Testis (tissue), 3 donors: ENCODE measurements around the gene VSTM1. TPM values are rescaled to one million over a fixed set of nuclear protein-coding genes. Genes with fewer than 3 reads are reported as not detected.
A peak's percentile ranks its signal among the peaks of the same experiment; 100 is the strongest.

Experiments used
- DNase-seq: peaks from one replicate; pipeline ENCODE4 v3.0.0-alpha.2; 2019
- H3K27ac ChIP-seq, 2 donors: fragments of 200-600 bp; sonication (generic); one replicate each; pipeline ENCODE4 v1.5.1; 2019
- H3K27me3 ChIP-seq: fragments of 200-600 bp; sonication (generic); one replicate; pipeline ENCODE4 v1.5.1; 2019
- H3K36me3 ChIP-seq: fragments of 200-600 bp; sonication (generic); one replicate; pipeline ENCODE4 v1.5.1; 2017; ENCODE audit warnings: low read depth; ENCODE audit errors: missing control alignments
- H3K4me1 ChIP-seq: fragments of 200-600 bp; sonication (generic); one replicate; pipeline ENCODE4 v1.5.1; 2019
- H3K4me3 ChIP-seq, 2 donors: fragments of 200-600 bp; sonication (generic); one replicate each; pipeline ENCODE4 v1.5.1; 2017 to 2019
- H3K9me3 ChIP-seq: fragments of 200-600 bp; sonication (generic); one replicate; pipeline ENCODE4 v1.5.1; 2017
- CTCF ChIP-seq, 3 experiments: fragments of 450-650 bp in 2 of 3; fragments of 200-600 bp in 1 of 3; sonication (generic) in 1 of 3; IDR thresholded peaks; one replicate each; pipeline ENCODE4 v1.5.1; 2016 to 2019; ENCODE audit warnings: antibody characterized with exemption in 3 of 3, mild to moderate bottlenecking in 2 of 3, moderate library complexity in 1 of 3
- POLR2A ChIP-seq: fragments of 450-650 bp; IDR thresholded peaks from one replicate; pipeline ENCODE4 v1.6.1; 2017; ENCODE audit warnings: antibody characterized with exemption, mild to moderate bottlenecking, moderate library complexity
- WGBS, 2 donors: methylation state at CpG; one replicate each; pipeline ENCODE4 v1.1.5; 2018; 5-methylcytosine and 5-hydroxymethylcytosine counted together
- intact Hi-C: fragments of 100-400 bp; cut with DNase I; formaldehyde crosslinking; loops from one replicate; pipeline ENCODE4 v1.15.1; 2023; ENCODE audit warnings: low total_unique reads
- polyA plus RNA-seq: library from polyadenylated mRNA; stranded (reverse); fragments of 350-450 nt; fragmentation: Illumina TruSeq; extraction: RNeasy Lipid Tissue Mini Kit (QIAGEN cat#74804); gene quantifications from one replicate; pipeline ENCODE4 v1.2.3, GENCODE V29; 2014; ENCODE audit warnings: low read depth, low replicate concordance; ENCODE audit not compliant: insufficient read depth
- total RNA-seq, 2 donors: library from RNA; depleted of rRNA; stranded (reverse); fragments of >200 nt; gene quantifications; one replicate each; pipeline ENCODE4 v1.2.3, GENCODE V29; 2016

Gene VSTM1
- total and polyA plus RNA-seq, 3 donors from 2014 or later = 1.4 TPM; not detected in 2

GRCh38 chr19:54106716-54107115, 43.0 kb upstream of the VSTM1 start:
- WGBS, 2 donors = 84 to 86% methylated on average over 15 of the region's 15 CpGs
- no peak for DNase-seq
- intact Hi-C loops = no loop called here
- Histone ChIP-seq H3K27me3 (no peaks in the 10 kb centered on the region), H3K4me3 (no peak overlapping the region), H3K4me1 (peaks cover 7% of the 10 kb centered on the region), H3K27ac (no peak overlapping the region), H3K36me3 (no peaks in the 10 kb centered on the region), H3K9me3 (no peaks in the 10 kb centered on the region)
- TF ChIP-seq CTCF (IDR thresholded peaks at IDR 0.05) = no peak
- no peak for TF ChIP-seq POLR2A

- Histone ChIP-seq H3K27me3 (no peaks in the 10 kb centered on the region), H3K4me1 (peaks cover 7% of the 10 kb centered on the region), H3K9me3 (no peaks in the 10 kb centered on the region), H3K36me3 (no peaks in the 10 kb centered on the region), H3K27ac (no peak overlapping the region), H3K4me3 (no peak overlapping the region)
- DNase-seq = no peak
- 94 to 95% methylated on average over 10 of the region's 10 CpGs for WGBS, 2 donors
- TF ChIP-seq POLR2A (no peak), CTCF (IDR thresholded peaks at IDR 0.05) (no peak)
- intact Hi-C loops = no loop called here
These were observed 42.1 kb upstream of the VSTM1 start for GRCh38 chr19:54105796-54106195.

- intact Hi-C loops = no loop called here
- no peak for DNase-seq
- Histone ChIP-seq H3K9me3 (no peaks in the 10 kb centered on the region), H3K27me3 (no peaks in the 10 kb centered on the region), H3K4me3 (no peak overlapping the region), H3K36me3 (no peaks in the 10 kb centered on the region), H3K4me1 (peaks cover 7% of the 10 kb centered on the region), H3K27ac (no peak overlapping the region)
- no peak for TF ChIP-seq CTCF (IDR thresholded peaks at IDR 0.05)
- TF ChIP-seq POLR2A = no peak
- 84 to 87% methylated on average over 9 to 11 of the region's 11 CpGs for WGBS, 2 donors
These were observed 41.5 kb upstream of the VSTM1 start for GRCh38 chr19:54104998-54105715.

- peak within 1 kb of the TSS in 1 of 2 donors; percentile 25 for H3K27ac ChIP-seq
- TF ChIP-seq POLR2A (no peak), CTCF (IDR thresholded peaks at IDR 0.05) (peak in 1 of 3 experiments; percentile 2)
- peaks cover 7% of the 10 kb centered on the region for H3K4me1 ChIP-seq
- intact Hi-C loops = no loop called here
- H3K9me3 ChIP-seq = no peaks in the 10 kb centered on the region
- peak within 1 kb of the TSS; percentile 76 to 90 for H3K4me3 ChIP-seq
- no peaks in the 10 kb centered on the region for H3K36me3 ChIP-seq
- WGBS, 2 donors = 2 to 3% methylated on average over 31 to 53 of the region's 54 CpGs
- peak; percentile 98 for DNase-seq
- H3K27me3 ChIP-seq = no peaks in the 10 kb centered on the region
These were observed 38.9 kb upstream of the VSTM1 start, which contains the start of gene NDUFA3 for GRCh38 chr19:54102421-54103169. Gene NDUFA3 (plus strand): TSS chr19:54102855. CDS start chr19:54102879, 24 bp downstream.
